HepG2 (cell line): ENCODE data around the gene VEZF1. TPM values are rescaled to one million over a fixed set of nuclear protein-coding genes. Genes with fewer than 3 reads are reported as not detected.

Source experiments
- AHR ChIP-seq: IDR thresholded peaks from 2 replicates; pipeline ENCODE4 v1.6.1; 2018; ENCODE audit warnings: missing genetic modification reagents, missing compliant biosample characterization
- BCL6 ChIP-seq: IDR thresholded peaks from 2 replicates; pipeline ENCODE4 v1.6.1; 2016; ENCODE audit warnings: missing genetic modification reagents, missing compliant biosample characterization
- FOXP4 ChIP-seq: sonication (generic); formaldehyde crosslinking; IDR thresholded peaks from 2 replicates; pipeline ENCODE4 v1.4.0; 2020; ENCODE audit warnings: missing genetic modification reagents
- GATA4 ChIP-seq: sonication (generic); IDR thresholded peaks from 2 replicates; pipeline ENCODE4 v1.6.1; 2016; ENCODE audit warnings: antibody characterized with exemption, low read depth, borderline replicate concordance
- LBX2 ChIP-seq: sonication (generic); formaldehyde crosslinking; IDR thresholded peaks from 2 replicates; pipeline ENCODE4 v1.5.0; 2020; ENCODE audit warnings: missing genetic modification reagents, mild to moderate bottlenecking, borderline replicate concordance
- PRDM4 ChIP-seq: sonication (generic); formaldehyde crosslinking; IDR thresholded peaks from 2 replicates; pipeline ENCODE4 v1.9.0; 2021; ENCODE audit warnings: missing genetic modification reagents, borderline replicate concordance
- ZFP37 ChIP-seq: sonication (generic); formaldehyde crosslinking; IDR thresholded peaks from 2 replicates; pipeline ENCODE4 v1.4.0; 2020; ENCODE audit warnings: missing genetic modification reagents, borderline replicate concordance
- ZFP91 ChIP-seq: sonication (generic); formaldehyde crosslinking; IDR thresholded peaks from 2 replicates; pipeline ENCODE4 v1.9.0; 2022; ENCODE audit warnings: missing genetic modification reagents, mild to moderate bottlenecking, borderline replicate concordance
- ZKSCAN1 ChIP-seq: fragments of 150-350 bp; IDR thresholded peaks from 2 replicates; pipeline ENCODE4 v1.6.1; 2014; ENCODE audit warnings: low read length
- ZNF18 ChIP-seq: sonication (generic); formaldehyde crosslinking; IDR thresholded peaks from 2 replicates; pipeline ENCODE4 v1.8.0; 2022; ENCODE audit warnings: mild to moderate bottlenecking, missing genetic modification reagents; ENCODE audit not compliant: insufficient replicate concordance
- ZNF274 ChIP-seq: sonication (generic); formaldehyde crosslinking; IDR thresholded peaks from 2 replicates; pipeline ENCODE4 v1.5.1; 2020; ENCODE audit warnings: mild to moderate bottlenecking, missing genetic modification reagents
- ZNF275 ChIP-seq: sonication (generic); formaldehyde crosslinking; IDR thresholded peaks from 2 replicates; pipeline ENCODE4 v1.8.0; 2022; ENCODE audit warnings: missing genetic modification reagents, mild to moderate bottlenecking, inconsistent platforms, borderline replicate concordance
- ZNF333 ChIP-seq: sonication (generic); formaldehyde crosslinking; IDR thresholded peaks from 2 replicates; pipeline ENCODE4 v1.4.0; 2020; ENCODE audit warnings: mild to moderate bottlenecking, missing genetic modification reagents, borderline replicate concordance
- ZNF644 ChIP-seq: IDR thresholded peaks from 2 replicates; pipeline ENCODE4 v1.6.1; 2016; ENCODE audit warnings: low read depth
- ZNF691 ChIP-seq: sonication (generic); formaldehyde crosslinking; IDR thresholded peaks from 2 replicates; pipeline ENCODE4 v1.4.0; 2020; ENCODE audit warnings: missing genetic modification reagents, low read depth, mild to moderate bottlenecking, borderline replicate concordance
- ZNF737 ChIP-seq: sonication (generic); formaldehyde crosslinking; IDR thresholded peaks from 2 replicates; pipeline ENCODE4 v1.5.0; 2020; ENCODE audit warnings: missing genetic modification reagents, mild to moderate bottlenecking, borderline replicate concordance
- polyA plus RNA-seq, 8 experiments: library from polyadenylated mRNA; depleted of rRNA in 3 of 8; stranded (reverse) in 7 of 8; unstranded in 1 of 8; fragments of >200 nt; fragmentation: Illumina TruSeq in 4 of 8; extraction: Trizol in 4 of 8; gene quantifications; 2 replicates each; pipeline versions ENCODE4 v1.2.1 to v1.2.3, GENCODE V29; 2011 to 2016; ENCODE audit warnings: low read depth in 4 of 8, missing spikeins in 1 of 8, mixed read lengths in 1 of 8; ENCODE audit not compliant: insufficient read depth in 1 of 8
- total RNA-seq, 5 experiments: library from RNA; depleted of rRNA; stranded (reverse); fragments of >200 nt; fragmentation: Illumina TruSeq; extraction: Trizol; gene quantifications; 2 replicates each; pipeline ENCODE4 v1.2.3, GENCODE V29; 2016; ENCODE audit warnings: low read depth in 1 of 5

The VEZF1 gene
- total and polyA plus RNA-seq, 2 of the 13 experiments (the other 11 are each of a cell fraction or from before 2014, with no cell fraction given), result 45.9 to 49.7 TPM

- no peak for TF ChIP-seq ZNF18 (CRISPR knock-in tag)
- TF ChIP-seq LBX2 (CRISPR knock-in tag), result no peak; the same call in 1 of the 2 replicates
- peak; percentile 65; the same call in 1 of the 2 replicates for TF ChIP-seq GATA4
- TF ChIP-seq ZNF691 (CRISPR knock-in tag), result peak; percentile 89
- TF ChIP-seq ZNF274 (CRISPR knock-in tag), result peak; percentile 94
- peak; percentile 97 for TF ChIP-seq ZNF333 (CRISPR knock-in tag)
- no peak; the same call in 1 of the 2 replicates for TF ChIP-seq ZNF644 (CRISPR knock-in tag)
- peak; percentile 96 for TF ChIP-seq ZFP91 (CRISPR knock-in tag)
- no peak for TF ChIP-seq PRDM4
- peak; percentile 6; the same call in 1 of the 2 replicates for TF ChIP-seq BCL6 (CRISPR knock-in tag)
- peak; percentile 33; the same call in 1 of the 2 replicates for TF ChIP-seq FOXP4 (CRISPR knock-in tag)
- peak; percentile 93 for TF ChIP-seq ZFP37 (CRISPR knock-in tag)
- TF ChIP-seq ZKSCAN1, result no peak
- peak; percentile 80; the same call in 1 of the 2 replicates for TF ChIP-seq AHR (CRISPR knock-in tag)
- TF ChIP-seq ZNF737, result no peak; the same call in 1 of the 2 replicates
- TF ChIP-seq ZNF275 (CRISPR knock-in tag), result peak; percentile 99
Observed at GRCh38 chr17:58006924-58007780, 19.1 kb upstream of the VEZF1 start, which contains the start of gene SRSF1 (continued).
